RWPE2 (cell line): ENCODE results near the gene ABCC8.

ENCODE experiments used
- ATAC-seq: fragments of 200-7000 bp; cut with Tn5 transposase; 3 replicates; pipeline ENCODE4 v1.9.1; 2021; ENCODE audit warnings: low read depth
- DNase-seq: peaks from one replicate; pipeline ENCODE4 v3.0.0-alpha.2; 2020; ENCODE audit warnings: low spot score
- H3K27ac ChIP-seq: fragments of 450-650 bp; 2 replicates; pipeline ENCODE4 v1.5.1; 2017; ENCODE audit warnings: mild to moderate bottlenecking; ENCODE audit not compliant: poor library complexity, severe bottlenecking
- H3K27me3 ChIP-seq: fragments of 250-450 bp; sonication (Bioruptor Pico); 2 replicates; pipeline ENCODE4 v1.5.1; 2021; ENCODE audit warnings: mild to moderate bottlenecking, moderate library complexity; ENCODE audit not compliant: insufficient read depth, poor library complexity, severe bottlenecking
- H3K36me3 ChIP-seq: fragments of 250-450 bp; sonication (Bioruptor Pico); 2 replicates; pipeline ENCODE4 v1.5.1; 2020; ENCODE audit warnings: low read depth, mild to moderate bottlenecking, moderate library complexity
- H3K4me1 ChIP-seq: fragments of 250-450 bp; sonication (Bioruptor Pico); 2 replicates; pipeline ENCODE4 v1.5.1; 2021; ENCODE audit warnings: mild to moderate bottlenecking, moderate library complexity; ENCODE audit not compliant: insufficient read depth, poor library complexity, severe bottlenecking
- H3K4me3 ChIP-seq: fragments of 250-450 bp; sonication (Bioruptor Pico); 2 replicates; pipeline ENCODE4 v1.5.1; 2021; ENCODE audit warnings: mild to moderate bottlenecking, moderate library complexity; ENCODE audit not compliant: severe bottlenecking
- H3K9me3 ChIP-seq: fragments of 250-450 bp; sonication (Bioruptor Pico); 2 replicates; pipeline ENCODE4 v1.5.1; 2021; ENCODE audit warnings: mild to moderate bottlenecking, moderate library complexity; ENCODE audit not compliant: severe bottlenecking
- TF ChIP-seq, protein P1 (sequence below): fragments of 450-650 bp; IDR thresholded peaks from one replicate; pipeline ENCODE4 v1.5.1; 2017; ENCODE audit warnings: mild to moderate bottlenecking, moderate library complexity; ENCODE audit not compliant: poor library complexity, severe bottlenecking

ABCC8 gene

DNA sequence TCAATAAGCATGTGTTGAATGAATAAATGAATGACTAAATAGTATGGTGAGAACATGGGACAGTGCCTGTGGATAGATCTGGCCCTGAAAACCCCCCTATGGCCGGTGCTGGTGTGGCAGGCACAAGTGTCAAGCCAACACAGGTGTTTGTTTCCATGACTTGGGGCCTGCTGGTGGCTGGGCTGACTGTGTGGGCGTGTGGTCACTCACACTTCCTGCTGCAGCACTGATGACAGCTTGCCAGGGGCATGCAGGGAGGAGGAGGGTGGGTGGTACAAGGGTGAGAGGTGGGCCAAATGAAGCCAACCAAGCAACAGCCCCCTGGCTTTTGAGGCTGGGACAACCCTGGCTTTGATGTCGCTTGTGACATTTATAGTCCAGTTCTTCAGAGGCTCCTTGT, 30.3 kb upstream of the ABCC8 start:
- no peaks in the 10 kb centered on the region for H3K4me1 ChIP-seq
- no peak overlapping the region for H3K27ac ChIP-seq
- H3K4me3 ChIP-seq, result no peak overlapping the region
- no peaks in the 10 kb centered on the region for H3K36me3 ChIP-seq
- TF ChIP-seq, protein P1, sequence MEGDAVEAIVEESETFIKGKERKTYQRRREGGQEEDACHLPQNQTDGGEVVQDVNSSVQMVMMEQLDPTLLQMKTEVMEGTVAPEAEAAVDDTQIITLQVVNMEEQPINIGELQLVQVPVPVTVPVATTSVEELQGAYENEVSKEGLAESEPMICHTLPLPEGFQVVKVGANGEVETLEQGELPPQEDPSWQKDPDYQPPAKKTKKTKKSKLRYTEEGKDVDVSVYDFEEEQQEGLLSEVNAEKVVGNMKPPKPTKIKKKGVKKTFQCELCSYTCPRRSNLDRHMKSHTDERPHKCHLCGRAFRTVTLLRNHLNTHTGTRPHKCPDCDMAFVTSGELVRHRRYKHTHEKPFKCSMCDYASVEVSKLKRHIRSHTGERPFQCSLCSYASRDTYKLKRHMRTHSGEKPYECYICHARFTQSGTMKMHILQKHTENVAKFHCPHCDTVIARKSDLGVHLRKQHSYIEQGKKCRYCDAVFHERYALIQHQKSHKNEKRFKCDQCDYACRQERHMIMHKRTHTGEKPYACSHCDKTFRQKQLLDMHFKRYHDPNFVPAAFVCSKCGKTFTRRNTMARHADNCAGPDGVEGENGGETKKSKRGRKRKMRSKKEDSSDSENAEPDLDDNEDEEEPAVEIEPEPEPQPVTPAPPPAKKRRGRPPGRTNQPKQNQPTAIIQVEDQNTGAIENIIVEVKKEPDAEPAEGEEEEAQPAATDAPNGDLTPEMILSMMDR, result no peak
- no peak for DNase-seq
- no peaks in the 10 kb centered on the region for H3K9me3 ChIP-seq
- no peak for ATAC-seq
- H3K27me3 ChIP-seq, result no peaks in the 10 kb centered on the region

DNA sequence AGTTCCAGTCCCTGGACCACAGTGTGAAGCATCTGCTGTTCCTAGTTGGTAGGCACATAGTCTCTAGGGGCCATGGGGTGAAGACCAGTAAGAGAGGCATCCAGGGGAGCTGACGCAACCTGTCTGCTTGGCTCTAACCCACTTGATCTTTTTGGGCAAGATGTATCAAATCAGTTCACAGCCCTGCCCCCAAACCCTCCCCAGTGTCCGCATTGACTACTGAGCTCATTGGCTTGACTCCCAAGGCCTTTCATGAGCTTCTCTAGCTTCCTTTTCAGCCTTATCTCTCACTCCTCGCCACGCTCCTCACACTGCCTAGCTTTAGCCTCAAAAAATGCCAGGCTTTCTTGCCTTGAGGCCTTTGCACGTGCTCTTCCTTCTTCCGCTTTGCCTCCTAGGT, 29.7 kb upstream of the ABCC8 start:
- no peaks in the 10 kb centered on the region for H3K9me3 ChIP-seq
- no peaks in the 10 kb centered on the region for H3K27me3 ChIP-seq
- no peak for ATAC-seq
- no peak for DNase-seq
- TF ChIP-seq, protein P1, result no peak
- no peaks in the 10 kb centered on the region for H3K4me1 ChIP-seq
- H3K27ac ChIP-seq, result no peak overlapping the region
- H3K36me3 ChIP-seq, result no peaks in the 10 kb centered on the region
- H3K4me3 ChIP-seq, result no peak overlapping the region

DNA sequence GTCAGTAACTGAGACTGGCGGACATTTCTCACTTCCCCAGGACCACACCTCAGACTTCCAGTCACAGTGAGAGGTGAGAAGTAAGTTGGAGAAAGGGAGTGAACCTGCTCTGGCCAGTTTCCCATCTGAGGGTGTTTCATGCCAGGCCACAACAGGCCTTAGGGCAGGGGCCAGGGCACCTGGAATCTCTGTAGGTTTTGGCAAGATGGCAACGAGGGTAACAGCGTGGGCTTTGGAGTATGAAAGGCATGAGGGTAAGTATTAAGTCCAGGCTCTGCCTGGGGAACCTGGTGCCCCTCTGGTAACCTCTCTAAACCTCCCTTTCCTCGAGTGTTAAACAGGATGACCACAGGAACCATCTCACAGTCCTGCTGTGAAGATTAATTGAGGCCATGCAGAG, 28.5 kb upstream of the ABCC8 start:
- H3K27me3 ChIP-seq, result no peaks in the 10 kb centered on the region
- H3K4me3 ChIP-seq, result no peak overlapping the region
- H3K27ac ChIP-seq, result no peak overlapping the region
- DNase-seq (no peak), ATAC-seq (no peak)
- no peaks in the 10 kb centered on the region for H3K9me3 ChIP-seq
- H3K4me1 ChIP-seq, result no peaks in the 10 kb centered on the region
- TF ChIP-seq, protein P1, result no peak
- H3K36me3 ChIP-seq, result no peaks in the 10 kb centered on the region

DNA sequence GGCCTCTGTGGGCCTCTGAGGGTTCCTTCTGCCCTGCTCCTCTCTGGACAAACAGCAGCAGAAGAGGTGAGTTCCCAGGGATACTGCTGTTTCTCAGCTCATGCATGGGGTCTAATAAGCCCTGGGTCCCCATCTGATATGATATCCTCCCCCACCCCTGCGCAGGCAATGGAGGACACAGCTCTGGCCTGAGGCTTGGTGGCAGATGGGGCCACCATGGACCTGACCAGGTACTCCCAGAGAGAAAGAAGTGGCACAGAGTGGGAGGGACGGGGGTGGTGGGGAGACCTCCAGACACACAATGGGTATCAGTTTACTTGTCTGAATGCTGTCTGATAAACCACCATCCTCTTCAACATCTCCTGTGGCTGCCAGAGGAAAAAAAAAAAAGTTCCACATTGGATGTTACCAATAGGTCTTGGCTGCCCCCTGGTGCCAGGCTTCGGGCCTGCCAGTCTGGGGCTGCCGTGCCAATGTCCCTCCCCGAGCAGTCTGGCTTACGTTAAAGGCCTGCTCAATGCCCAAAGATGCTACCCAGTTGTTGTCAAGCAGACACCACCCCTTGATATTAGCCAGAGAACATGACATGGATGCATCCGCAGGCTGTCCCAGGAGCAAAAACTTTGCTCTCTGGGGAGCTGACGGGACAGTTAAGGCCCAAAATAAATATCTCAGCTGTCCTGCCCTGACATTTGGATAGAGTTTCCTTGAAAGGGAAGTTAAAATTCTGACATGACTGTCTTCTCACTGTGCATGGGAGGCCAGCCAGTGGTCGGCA, 27.9 kb upstream of the ABCC8 start:
- ATAC-seq, result peak; percentile 61
- no peaks in the 10 kb centered on the region for H3K36me3 ChIP-seq

DNA sequence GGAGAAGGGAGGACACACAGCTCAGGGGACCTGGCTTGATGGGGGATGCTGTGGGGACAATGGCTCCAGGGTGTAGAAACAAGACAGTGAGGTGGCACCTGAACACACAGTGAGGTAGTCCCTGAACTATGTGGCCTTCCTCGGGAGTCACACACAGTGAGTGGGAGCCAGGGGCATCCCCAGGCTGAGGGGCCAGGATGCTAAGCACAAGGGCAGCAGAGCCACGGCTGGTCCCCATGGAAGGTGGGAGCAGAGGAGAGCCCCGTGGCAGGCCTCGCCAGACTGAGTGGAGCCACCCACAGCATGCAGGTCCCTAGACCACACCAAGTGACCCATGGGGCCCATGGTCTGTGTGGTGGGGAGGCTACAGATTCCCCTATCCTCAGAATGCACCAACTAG, 26.0 kb upstream of the ABCC8 start:
- ATAC-seq, result no peak
- Histone ChIP-seq H3K27me3 (no peaks in the 10 kb centered on the region), H3K36me3 (no peaks in the 10 kb centered on the region), H3K9me3 (no peaks in the 10 kb centered on the region), H3K27ac (no peak overlapping the region), H3K4me3 (no peak overlapping the region), H3K4me1 (no peaks in the 10 kb centered on the region)
- no peak for DNase-seq
- TF ChIP-seq, protein P1, result no peak

More for the DNA sequence above, 27.9 kb upstream of the ABCC8 start:
- Histone ChIP-seq H3K4me3 (no peak overlapping the region), H3K4me1 (no peaks in the 10 kb centered on the region), H3K9me3 (no peaks in the 10 kb centered on the region), H3K27ac (no peak overlapping the region), H3K27me3 (no peaks in the 10 kb centered on the region)
- TF ChIP-seq, protein P1, result peak; percentile 82
- no peak for DNase-seq
